ENCODE data around the gene CACFD1.

The CACFD1 gene

DNA sequence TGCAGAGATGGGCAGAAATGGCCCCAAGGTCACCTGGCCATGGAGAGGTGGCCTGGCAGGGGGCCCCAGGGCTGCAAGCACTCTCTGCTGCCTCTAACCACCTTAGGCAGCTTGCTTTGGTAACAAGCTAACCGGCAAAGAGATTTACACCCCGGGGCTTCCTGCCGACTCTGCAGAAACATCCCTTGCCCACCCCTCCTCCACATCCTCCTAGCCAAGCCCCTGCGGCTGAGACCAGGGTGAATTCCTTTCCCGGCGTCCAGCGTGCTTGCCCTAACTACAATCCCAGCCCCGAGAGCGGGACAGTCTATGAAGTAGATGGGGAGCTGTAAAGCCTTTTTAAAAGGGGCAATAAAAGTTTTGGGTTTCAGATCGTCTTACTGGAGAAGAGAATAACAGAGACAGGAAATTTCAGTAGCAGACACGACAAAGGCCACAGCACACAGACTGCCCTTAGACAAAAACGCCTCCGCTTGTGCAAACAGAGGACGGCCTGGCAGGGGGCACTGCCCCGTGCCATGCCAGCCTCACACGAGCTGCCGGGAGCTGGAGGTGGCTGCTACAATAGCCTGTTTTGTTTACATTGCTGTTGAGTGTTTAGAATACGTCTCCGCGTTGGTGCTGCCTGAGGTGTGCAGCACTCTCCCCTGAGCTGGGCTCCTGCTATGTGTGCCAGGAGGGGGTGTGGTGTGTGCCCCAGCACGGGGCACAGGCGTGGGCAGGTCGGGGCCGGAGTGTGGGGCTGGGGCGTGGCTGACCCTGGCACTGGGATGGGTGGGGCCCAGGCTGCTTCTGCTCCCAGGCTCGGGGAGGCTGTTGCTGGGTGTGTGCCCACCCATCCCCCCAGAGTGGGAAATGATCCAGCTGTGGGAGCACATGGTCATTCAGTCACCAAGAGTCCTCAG, 49.7 kb downstream of the CACFD1 start:
- no peak for ATAC-seq
- TF ChIP-seq ZC3H10 (CRISPR knock-in tag; IDR thresholded peaks at IDR 0.05) (no peak), ZFP3 (CRISPR knock-in tag; IDR thresholded peaks at IDR 0.05) (no peak), ISL1 (CRISPR knock-in tag; IDR thresholded peaks at IDR 0.05) (no peak), ZNF70 (CRISPR knock-in tag; IDR thresholded peaks at IDR 0.05) (no peak), ZFP30 (CRISPR knock-in tag; IDR thresholded peaks at IDR 0.05) (no peak), TCF4 (CRISPR knock-in tag; IDR thresholded peaks at IDR 0.05; ENCODE audit: borderline replicate concordance) (no peak), GLIS3 (CRISPR knock-in tag; IDR thresholded peaks at IDR 0.05) (no peak), OSR1 (CRISPR knock-in tag; IDR thresholded peaks at IDR 0.05) (no peak), ZNF565 (CRISPR knock-in tag; conservative IDR thresholded peaks at IDR 0.05; ENCODE audit: low read depth) (no peak), RARB (CRISPR knock-in tag; IDR thresholded peaks at IDR 0.05) (no peak)
- TF ChIP-seq, protein P1, sequence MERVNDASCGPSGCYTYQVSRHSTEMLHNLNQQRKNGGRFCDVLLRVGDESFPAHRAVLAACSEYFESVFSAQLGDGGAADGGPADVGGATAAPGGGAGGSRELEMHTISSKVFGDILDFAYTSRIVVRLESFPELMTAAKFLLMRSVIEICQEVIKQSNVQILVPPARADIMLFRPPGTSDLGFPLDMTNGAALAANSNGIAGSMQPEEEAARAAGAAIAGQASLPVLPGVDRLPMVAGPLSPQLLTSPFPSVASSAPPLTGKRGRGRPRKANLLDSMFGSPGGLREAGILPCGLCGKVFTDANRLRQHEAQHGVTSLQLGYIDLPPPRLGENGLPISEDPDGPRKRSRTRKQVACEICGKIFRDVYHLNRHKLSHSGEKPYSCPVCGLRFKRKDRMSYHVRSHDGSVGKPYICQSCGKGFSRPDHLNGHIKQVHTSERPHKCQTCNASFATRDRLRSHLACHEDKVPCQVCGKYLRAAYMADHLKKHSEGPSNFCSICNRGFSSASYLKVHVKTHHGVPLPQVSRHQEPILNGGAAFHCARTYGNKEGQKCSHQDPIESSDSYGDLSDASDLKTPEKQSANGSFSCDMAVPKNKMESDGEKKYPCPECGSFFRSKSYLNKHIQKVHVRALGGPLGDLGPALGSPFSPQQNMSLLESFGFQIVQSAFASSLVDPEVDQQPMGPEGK (CRISPR knock-in tag; IDR thresholded peaks at IDR 0.05; ENCODE audit: borderline replicate concordance), result no peak
- TF ChIP-seq, protein P2, sequence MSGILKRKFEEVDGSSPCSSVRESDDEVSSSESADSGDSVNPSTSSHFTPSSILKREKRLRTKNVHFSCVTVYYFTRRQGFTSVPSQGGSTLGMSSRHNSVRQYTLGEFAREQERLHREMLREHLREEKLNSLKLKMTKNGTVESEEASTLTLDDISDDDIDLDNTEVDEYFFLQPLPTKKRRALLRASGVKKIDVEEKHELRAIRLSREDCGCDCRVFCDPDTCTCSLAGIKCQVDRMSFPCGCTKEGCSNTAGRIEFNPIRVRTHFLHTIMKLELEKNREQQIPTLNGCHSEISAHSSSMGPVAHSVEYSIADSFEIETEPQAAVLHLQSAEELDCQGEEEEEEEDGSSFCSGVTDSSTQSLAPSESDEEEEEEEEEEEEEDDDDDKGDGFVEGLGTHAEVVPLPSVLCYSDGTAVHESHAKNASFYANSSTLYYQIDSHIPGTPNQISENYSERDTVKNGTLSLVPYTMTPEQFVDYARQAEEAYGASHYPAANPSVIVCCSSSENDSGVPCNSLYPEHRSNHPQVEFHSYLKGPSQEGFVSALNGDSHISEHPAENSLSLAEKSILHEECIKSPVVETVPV (CRISPR knock-in tag; IDR thresholded peaks at IDR 0.05), result no peak
- TF ChIP-seq, protein P3, sequence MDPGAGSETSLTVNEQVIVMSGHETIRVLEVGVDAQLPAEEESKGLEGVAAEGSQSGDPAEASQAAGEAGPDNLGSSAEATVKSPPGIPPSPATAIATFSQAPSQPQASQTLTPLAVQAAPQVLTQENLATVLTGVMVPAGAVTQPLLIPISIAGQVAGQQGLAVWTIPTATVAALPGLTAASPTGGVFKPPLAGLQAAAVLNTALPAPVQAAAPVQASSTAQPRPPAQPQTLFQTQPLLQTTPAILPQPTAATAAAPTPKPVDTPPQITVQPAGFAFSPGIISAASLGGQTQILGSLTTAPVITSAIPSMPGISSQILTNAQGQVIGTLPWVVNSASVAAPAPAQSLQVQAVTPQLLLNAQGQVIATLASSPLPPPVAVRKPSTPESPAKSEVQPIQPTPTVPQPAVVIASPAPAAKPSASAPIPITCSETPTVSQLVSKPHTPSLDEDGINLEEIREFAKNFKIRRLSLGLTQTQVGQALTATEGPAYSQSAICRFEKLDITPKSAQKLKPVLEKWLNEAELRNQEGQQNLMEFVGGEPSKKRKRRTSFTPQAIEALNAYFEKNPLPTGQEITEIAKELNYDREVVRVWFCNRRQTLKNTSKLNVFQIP (CRISPR knock-in tag; IDR thresholded peaks at IDR 0.05; ENCODE audit: borderline replicate concordance, low read depth), result no peak

DNA sequence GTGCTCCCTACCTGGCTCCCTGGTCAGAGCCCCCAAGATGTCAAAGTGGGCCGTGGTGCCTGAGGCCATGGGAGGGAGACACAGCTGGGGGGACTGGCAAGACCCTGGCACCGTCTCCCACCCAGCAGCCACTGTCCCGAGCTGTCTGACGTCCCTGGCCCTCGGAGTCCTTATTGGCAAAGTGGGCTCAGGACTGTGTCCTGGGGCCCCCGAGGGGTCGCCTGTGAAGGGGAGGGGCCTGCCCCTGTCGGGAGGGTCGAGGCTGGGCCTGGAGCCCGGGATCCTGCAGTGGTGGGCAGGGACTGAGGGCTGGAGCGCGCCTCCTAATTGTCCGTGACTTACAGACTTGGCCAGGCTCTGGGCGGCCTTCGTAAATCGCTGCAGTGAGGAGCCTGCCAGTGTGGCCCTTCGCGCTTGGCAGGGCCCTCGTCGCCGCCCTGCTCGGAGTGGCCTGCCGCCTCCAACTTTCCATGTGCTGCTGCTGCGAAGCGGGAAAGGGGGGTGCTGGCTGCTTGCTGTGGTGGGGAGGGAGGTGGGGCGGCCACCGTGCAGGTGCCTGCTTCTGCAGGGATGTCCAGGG, 51.2 kb downstream of the CACFD1 start:
- ATAC-seq, result no peak
- TF ChIP-seq OSR1 (CRISPR knock-in tag; IDR thresholded peaks at IDR 0.05) (no peak), RARB (CRISPR knock-in tag; IDR thresholded peaks at IDR 0.05) (no peak), ISL1 (CRISPR knock-in tag; IDR thresholded peaks at IDR 0.05) (no peak), TOX (CRISPR knock-in tag; IDR thresholded peaks at IDR 0.05; ENCODE audit: borderline replicate concordance) (no peak), SNAI2 (CRISPR knock-in tag; IDR thresholded peaks at IDR 0.05) (no peak), ZC3H10 (CRISPR knock-in tag; IDR thresholded peaks at IDR 0.05) (no peak), TCF4 (CRISPR knock-in tag; IDR thresholded peaks at IDR 0.05; ENCODE audit: borderline replicate concordance) (no peak), ZNF8 (CRISPR knock-in tag; IDR thresholded peaks at IDR 0.05) (no peak), ESRRG (CRISPR knock-in tag; IDR thresholded peaks at IDR 0.05) (no peak), GLIS3 (CRISPR knock-in tag; IDR thresholded peaks at IDR 0.05) (no peak), CSDC2 (CRISPR knock-in tag; IDR thresholded peaks at IDR 0.05) (no peak), ZFP3 (CRISPR knock-in tag; IDR thresholded peaks at IDR 0.05) (no peak), PPARA (CRISPR knock-in tag; IDR thresholded peaks at IDR 0.05; ENCODE audit: borderline replicate concordance) (no peak), ZNF70 (CRISPR knock-in tag; IDR thresholded peaks at IDR 0.05) (no peak)
- TF ChIP-seq, protein P1 (CRISPR knock-in tag; IDR thresholded peaks at IDR 0.05; ENCODE audit: borderline replicate concordance), result no peak
- TF ChIP-seq, protein P2 (CRISPR knock-in tag; IDR thresholded peaks at IDR 0.05), result no peak

DNA sequence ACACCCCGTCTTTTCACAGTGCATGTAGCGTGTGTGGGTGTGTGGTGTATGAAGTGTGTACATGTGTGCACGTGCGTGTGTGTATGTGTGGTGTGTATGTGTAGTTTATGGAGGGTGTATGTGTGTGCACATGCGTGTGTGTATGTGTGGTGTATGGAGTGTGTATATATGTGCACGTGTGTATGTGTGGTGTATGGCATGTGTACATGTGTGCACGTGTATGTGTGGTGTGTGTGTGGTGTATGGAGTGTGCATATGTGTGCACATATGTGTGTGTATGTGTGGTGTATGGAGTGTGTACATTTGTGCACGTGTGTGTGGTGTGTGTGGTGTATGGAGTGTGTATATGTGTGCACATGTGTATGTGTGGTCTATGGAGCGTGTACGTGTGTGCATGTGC, 51.8 kb downstream of the CACFD1 start:
- TF ChIP-seq ZC3H10 (CRISPR knock-in tag; IDR thresholded peaks at IDR 0.05), result no peak
- TF ChIP-seq, protein P1 (CRISPR knock-in tag; IDR thresholded peaks at IDR 0.05; ENCODE audit: borderline replicate concordance), result no peak
- TF ChIP-seq BACH2 (CRISPR knock-in tag; IDR thresholded peaks at IDR 0.05; ENCODE audit: borderline replicate concordance), result no peak
- no peak for TF ChIP-seq ESRRG (CRISPR knock-in tag; IDR thresholded peaks at IDR 0.05)

More for the DNA sequence above, 51.8 kb downstream of the CACFD1 start:
- no peak for ATAC-seq

Data from SK-N-SH treated with all-trans-retinoic acid at 6 μM for 48 hours (cell line).